ENCODE data around the gene CDK9. TPM values are rescaled to one million over a fixed set of nuclear protein-coding genes. Genes with fewer than 3 reads are reported as not detected.

Gene CDK9
- total RNA-seq, 1 experiment from 2014 or later = 37.3 TPM

DNA sequence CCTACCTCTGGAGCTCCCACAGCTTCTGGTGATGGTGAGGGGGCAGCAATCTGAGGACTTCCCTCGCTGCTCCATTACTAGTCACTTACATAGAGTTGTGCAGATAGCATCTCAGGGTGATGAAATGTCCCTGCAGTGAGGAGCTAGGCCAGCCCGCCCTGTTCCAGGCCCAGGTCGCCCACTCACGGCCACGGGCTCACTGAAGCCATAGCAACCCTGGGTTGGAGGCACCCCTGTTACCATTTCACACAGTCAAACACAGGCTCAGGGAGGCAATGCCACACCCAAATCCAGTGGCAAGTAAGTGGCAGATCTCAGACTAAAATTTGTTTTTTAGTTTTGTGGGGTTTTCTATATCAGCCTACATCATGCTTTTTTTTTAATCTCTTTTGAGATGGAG is 27.0 kb upstream of the CDK9 start:
- Histone ChIP-seq H3K4me2 (ENCODE audit: low read length) (no peak overlapping the region), H2AFZ (ENCODE audit: low read length) (no peak overlapping the region), H3K4me1 (ENCODE audit: insufficient read depth, low read length) (no peaks in the 10 kb centered on the region), H4K20me1 (ENCODE audit: low read length) (no peaks in the 10 kb centered on the region), H3K9ac (ENCODE audit: low read length) (no peak overlapping the region), H3K79me2 (ENCODE audit: low read length) (no peaks in the 10 kb centered on the region), H3K9me3 (ENCODE audit: low read length) (no peaks in the 10 kb centered on the region), H3K9me2 (replicated peaks; ENCODE audit: low read length) (no peaks in the 10 kb centered on the region), H3K27ac (ENCODE audit: low read length) (no peak overlapping the region), H3K36me3 (ENCODE audit: low read depth, low read length) (no peaks in the 10 kb centered on the region), H3K4me3 (ENCODE audit: low read length) (no peak overlapping the region), H3F3A (ENCODE audit: low read length, unreplicated experiment) (no peaks in the 10 kb centered on the region), H3K27me3 (ENCODE audit: low read length) (peaks cover 15% of the 10 kb centered on the region)
- TF ChIP-seq, protein P1, sequence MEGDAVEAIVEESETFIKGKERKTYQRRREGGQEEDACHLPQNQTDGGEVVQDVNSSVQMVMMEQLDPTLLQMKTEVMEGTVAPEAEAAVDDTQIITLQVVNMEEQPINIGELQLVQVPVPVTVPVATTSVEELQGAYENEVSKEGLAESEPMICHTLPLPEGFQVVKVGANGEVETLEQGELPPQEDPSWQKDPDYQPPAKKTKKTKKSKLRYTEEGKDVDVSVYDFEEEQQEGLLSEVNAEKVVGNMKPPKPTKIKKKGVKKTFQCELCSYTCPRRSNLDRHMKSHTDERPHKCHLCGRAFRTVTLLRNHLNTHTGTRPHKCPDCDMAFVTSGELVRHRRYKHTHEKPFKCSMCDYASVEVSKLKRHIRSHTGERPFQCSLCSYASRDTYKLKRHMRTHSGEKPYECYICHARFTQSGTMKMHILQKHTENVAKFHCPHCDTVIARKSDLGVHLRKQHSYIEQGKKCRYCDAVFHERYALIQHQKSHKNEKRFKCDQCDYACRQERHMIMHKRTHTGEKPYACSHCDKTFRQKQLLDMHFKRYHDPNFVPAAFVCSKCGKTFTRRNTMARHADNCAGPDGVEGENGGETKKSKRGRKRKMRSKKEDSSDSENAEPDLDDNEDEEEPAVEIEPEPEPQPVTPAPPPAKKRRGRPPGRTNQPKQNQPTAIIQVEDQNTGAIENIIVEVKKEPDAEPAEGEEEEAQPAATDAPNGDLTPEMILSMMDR (conservative IDR thresholded peaks at IDR 0.05; ENCODE audit: low read depth, low read length) = no peak
- TF ChIP-seq EZH2 (IDR thresholded peaks at IDR 0.05; ENCODE audit: low read length, unreplicated experiment) (no peak), EZH2phosphoT487 (IDR thresholded peaks at IDR 0.05; ENCODE audit: borderline replicate concordance, low read length) (no peak)
- no TSS peak for BruUV-seq (replicated peaks)
- ChIA-PET CTCF (no interaction called here), POLR2A (ENCODE audit: unreplicated experiment) (no interaction called here)
- intact Hi-C loops (cut with micrococcal nuclease) = no loop called here
- DNase-seq = no peak
- ATAC-seq = no peak

DNA sequence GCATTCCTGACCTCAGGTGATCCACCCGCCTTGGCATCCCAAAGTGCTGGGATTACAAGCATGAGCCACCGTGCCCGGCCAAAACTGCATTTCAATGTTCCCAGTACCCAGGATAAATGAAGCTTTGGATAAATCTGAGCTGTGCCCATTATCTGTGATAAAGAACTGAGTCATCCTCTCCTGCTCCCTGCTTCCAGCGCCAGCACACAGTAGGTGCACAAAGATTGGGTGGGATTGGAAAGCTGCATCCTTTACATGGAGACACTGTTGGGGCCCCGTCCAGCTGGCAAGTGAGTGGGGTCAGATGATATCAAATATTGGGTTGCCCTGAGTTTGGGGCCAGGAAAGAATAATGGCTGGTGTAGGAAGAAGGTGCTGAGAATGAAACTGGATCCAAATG is 24.8 kb upstream of the CDK9 start:
- Histone ChIP-seq H3K9ac (ENCODE audit: low read length) (no peak overlapping the region), H3K4me3 (ENCODE audit: low read length) (no peak overlapping the region), H4K20me1 (ENCODE audit: low read length) (no peaks in the 10 kb centered on the region), H3K36me3 (ENCODE audit: low read depth, low read length) (no peaks in the 10 kb centered on the region), H3F3A (ENCODE audit: low read length, unreplicated experiment) (no peaks in the 10 kb centered on the region), H2AFZ (ENCODE audit: low read length) (no peak overlapping the region), H3K9me3 (ENCODE audit: low read length) (no peaks in the 10 kb centered on the region), H3K4me1 (ENCODE audit: insufficient read depth, low read length) (no peaks in the 10 kb centered on the region), H3K27ac (ENCODE audit: low read length) (no peak overlapping the region), H3K27me3 (ENCODE audit: low read length) (no peaks in the 10 kb centered on the region), H3K4me2 (ENCODE audit: low read length) (no peak overlapping the region), H3K9me2 (replicated peaks; ENCODE audit: low read length) (no peaks in the 10 kb centered on the region), H3K79me2 (ENCODE audit: low read length) (no peaks in the 10 kb centered on the region)
- intact Hi-C loops (cut with micrococcal nuclease) = no loop called here
- TF ChIP-seq, protein P1 (conservative IDR thresholded peaks at IDR 0.05; ENCODE audit: low read depth, low read length) = no peak
- TF ChIP-seq EZH2phosphoT487 (IDR thresholded peaks at IDR 0.05; ENCODE audit: borderline replicate concordance, low read length) = no peak
- no peak for TF ChIP-seq EZH2 (IDR thresholded peaks at IDR 0.05; ENCODE audit: low read length, unreplicated experiment)
- POLR2A ChIA-PET (ENCODE audit: unreplicated experiment) = no interaction called here
- CTCF ChIA-PET = no interaction called here
- BruUV-seq (replicated peaks) = no TSS peak
- ATAC-seq (no peak), DNase-seq (no peak)

DNA sequence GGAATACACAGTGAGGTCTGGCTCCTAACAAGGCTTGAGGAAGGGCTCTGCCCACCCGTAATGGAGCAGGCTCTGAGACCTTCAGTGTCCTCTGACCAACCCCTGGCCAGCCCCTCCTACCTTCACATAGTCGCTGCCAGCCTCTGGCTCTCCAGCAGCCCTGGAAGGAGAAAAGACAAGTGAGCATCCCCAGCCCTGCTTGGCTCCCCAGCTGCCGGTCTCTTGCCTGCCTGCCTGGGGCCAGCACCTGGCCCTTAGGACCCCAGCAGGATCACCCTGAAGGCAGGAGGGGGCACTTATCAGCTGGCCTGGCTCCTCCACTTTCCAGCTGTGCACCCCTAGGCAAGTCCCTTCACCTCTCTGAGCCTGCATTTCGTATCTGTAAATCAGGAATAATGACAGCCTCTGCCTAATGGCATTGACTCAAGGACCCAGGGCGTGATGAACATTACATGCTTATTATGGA is 24.3 kb upstream of the CDK9 start:
- POLR2A ChIA-PET (ENCODE audit: unreplicated experiment) = no interaction called here
- H3K79me2 ChIP-seq (ENCODE audit: low read length) = no peaks in the 10 kb centered on the region
- no peaks in the 10 kb centered on the region for H3K9me2 ChIP-seq (replicated peaks; ENCODE audit: low read length)
- H3K9ac ChIP-seq (ENCODE audit: low read length) = no peak overlapping the region
- H3F3A ChIP-seq (ENCODE audit: low read length, unreplicated experiment) = no peaks in the 10 kb centered on the region
- H2AFZ ChIP-seq (ENCODE audit: low read length) = no peak overlapping the region
- ATAC-seq (no peak), DNase-seq (no peak)
- CTCF ChIA-PET = no interaction called here
- no peak overlapping the region for H3K27ac ChIP-seq (ENCODE audit: low read length)
- no peaks in the 10 kb centered on the region for H4K20me1 ChIP-seq (ENCODE audit: low read length)
- no TSS peak for BruUV-seq (replicated peaks)
- H3K27me3 ChIP-seq (ENCODE audit: low read length) = no peaks in the 10 kb centered on the region
- no peak overlapping the region for H3K4me2 ChIP-seq (ENCODE audit: low read length)
- no peaks in the 10 kb centered on the region for H3K4me1 ChIP-seq (ENCODE audit: insufficient read depth, low read length)
- H3K9me3 ChIP-seq (ENCODE audit: low read length) = no peaks in the 10 kb centered on the region
- TF ChIP-seq EZH2phosphoT487 (IDR thresholded peaks at IDR 0.05; ENCODE audit: borderline replicate concordance, low read length) = no peak
- no peak for TF ChIP-seq EZH2 (IDR thresholded peaks at IDR 0.05; ENCODE audit: low read length, unreplicated experiment)
- TF ChIP-seq, protein P1 (conservative IDR thresholded peaks at IDR 0.05; ENCODE audit: low read depth, low read length) = no peak
- no peak overlapping the region for H3K4me3 ChIP-seq (ENCODE audit: low read length)
- intact Hi-C loops (cut with micrococcal nuclease) = no loop called here
- H3K36me3 ChIP-seq (ENCODE audit: low read depth, low read length) = no peaks in the 10 kb centered on the region

Measured in PC-3 (cell line).